Right lobe of liver (tissue), 6 donors: ENCODE data around the gene YJU2. TPM values are rescaled to one million over a fixed set of nuclear protein-coding genes. Genes with fewer than 3 reads are reported as not detected.

Experiments
- ATAC-seq, 4 donors: fragments of 200-7000 bp; cut with Tn5 transposase; one replicate each; pipeline ENCODE4 v1.9.1; 2020; ENCODE audit warnings: mild to moderate bottlenecking in 4 of 4, moderate library complexity in 4 of 4
- DNase-seq, 3 donors: peaks; one replicate each; pipeline ENCODE4 v3.0.0-alpha.2; 2020
- H3K27ac ChIP-seq, 3 donors: fragments of 200-600 bp; one replicate each; pipeline ENCODE4 v1.8.0; 2022
- H3K27me3 ChIP-seq, 2 donors: fragments of 200-600 bp; one replicate each; pipeline ENCODE4 v1.8.0; 2022
- H3K36me3 ChIP-seq, 4 donors: fragments of 200-600 bp; sonication (generic) in 1 of 4; one replicate each; pipeline versions ENCODE4 v1.5.1 to v1.8.0; 2017 to 2022; ENCODE audit warnings: control low read depth in 1 of 4
- H3K4me1 ChIP-seq, 4 donors: fragments of 200-600 bp; sonication (generic) in 1 of 4; one replicate each; pipeline versions ENCODE4 v1.5.1 to v1.8.0; 2017 to 2022; ENCODE audit warnings: control low read depth in 1 of 4
- H3K4me3 ChIP-seq, 3 donors: fragments of 200-600 bp; one replicate each; pipeline ENCODE4 v1.8.0; 2022
- H3K9me3 ChIP-seq, 4 donors: fragments of 200-600 bp; sonication (generic) in 1 of 4; one replicate each; pipeline versions ENCODE4 v1.5.1 to v1.8.0; 2017 to 2022; ENCODE audit warnings: control low read depth in 1 of 4
- POLR2A ChIP-seq: fragments of 450-650 bp; IDR thresholded peaks from one replicate; pipeline ENCODE4 v1.6.1; 2017; ENCODE audit warnings: antibody characterized with exemption, mild to moderate bottlenecking
- WGBS: methylation state at CpG from one replicate; pipeline ENCODE4 v1.1.6; 2018; ENCODE audit warnings: low coverage, low lambda C conversion rate; ENCODE audit not compliant: insufficient coverage; ENCODE audit errors: missing lambda C conversion rate; 5-methylcytosine and 5-hydroxymethylcytosine counted together
- intact Hi-C, 2 donors: fragments of 100-400 bp; cut with DNase I; formaldehyde crosslinking; loops; one replicate each; pipeline versions ENCODE4 v1.11.2 to v1.14.1; 2022
- total RNA-seq, 6 experiments: library from RNA; depleted of rRNA in 2 of 6; stranded (reverse); fragments of >200 nt in 2 of 6; fragmentation: NEBNext Ultra II Directional in 3 of 6; extraction: Animal tissue kit (Norgen Biotek cat#: 25700) in 3 of 6; gene quantifications; one replicate each; pipeline versions ENCODE4 v1.1.0 to v1.2.4, GENCODE V29; 2016 to 2023
- TF ChIP-seq, protein P1 (sequence below), 4 donors: fragments of 200-600 bp in 3 of 4; fragments of 450-650 bp in 1 of 4; IDR thresholded peaks; one replicate each; pipeline versions ENCODE4 v1.5.1 to v1.8.0; 2016 to 2022; ENCODE audit warnings: antibody characterized with exemption in 4 of 4, mild to moderate bottlenecking in 2 of 4
- donor health status: DM: no; HTN: yes; CAD: no.
- donor health status: DM: no; HTN: no; CAD: no.
- donor health status: DM: no; HTN: no; CAD: no.
- donor health status: DM: no; HTN: yes; CAD: no.
- donor health status: DM: no; HTN: yes; CAD: no.

Gene YJU2
- total RNA-seq, 6 experiments from 2014 or later = 6.4 to 14.1 (median 8.9) TPM

DNA sequence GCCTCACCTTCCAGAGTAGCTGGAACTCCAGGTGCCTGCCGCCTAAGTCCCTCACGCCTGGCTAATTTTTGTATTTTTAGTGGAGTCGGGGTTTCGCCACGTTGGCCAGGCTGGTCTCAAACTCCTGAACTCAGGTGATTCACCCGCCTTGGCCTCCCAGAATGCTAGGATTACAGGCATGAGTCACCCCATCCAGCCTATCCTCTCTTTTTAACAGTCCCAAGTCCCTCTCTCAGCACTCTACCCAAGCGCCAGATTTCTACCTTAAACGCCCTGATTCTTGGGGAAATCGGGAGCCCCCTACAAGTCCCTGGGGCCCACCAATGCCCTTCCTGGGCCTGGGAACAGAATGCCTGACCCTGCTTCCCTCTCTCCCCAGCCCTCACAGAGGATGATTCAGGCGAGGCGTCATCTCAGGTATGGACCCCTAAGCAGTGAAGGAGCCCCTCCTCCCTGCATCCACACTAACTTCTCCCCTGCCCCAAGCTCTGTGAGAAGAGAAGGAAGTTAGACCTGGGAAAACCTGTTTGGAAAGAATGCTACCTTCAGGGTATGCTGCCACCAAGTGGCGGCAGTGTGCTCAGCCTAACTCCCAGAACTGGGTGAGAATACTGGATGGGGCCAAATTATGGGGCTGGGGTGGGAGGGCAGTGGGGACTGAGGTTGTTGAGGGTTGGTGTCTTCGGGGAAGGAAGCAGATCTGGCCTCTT lies 38.3 kb upstream of the YJU2 start:
- TF ChIP-seq, protein P1, sequence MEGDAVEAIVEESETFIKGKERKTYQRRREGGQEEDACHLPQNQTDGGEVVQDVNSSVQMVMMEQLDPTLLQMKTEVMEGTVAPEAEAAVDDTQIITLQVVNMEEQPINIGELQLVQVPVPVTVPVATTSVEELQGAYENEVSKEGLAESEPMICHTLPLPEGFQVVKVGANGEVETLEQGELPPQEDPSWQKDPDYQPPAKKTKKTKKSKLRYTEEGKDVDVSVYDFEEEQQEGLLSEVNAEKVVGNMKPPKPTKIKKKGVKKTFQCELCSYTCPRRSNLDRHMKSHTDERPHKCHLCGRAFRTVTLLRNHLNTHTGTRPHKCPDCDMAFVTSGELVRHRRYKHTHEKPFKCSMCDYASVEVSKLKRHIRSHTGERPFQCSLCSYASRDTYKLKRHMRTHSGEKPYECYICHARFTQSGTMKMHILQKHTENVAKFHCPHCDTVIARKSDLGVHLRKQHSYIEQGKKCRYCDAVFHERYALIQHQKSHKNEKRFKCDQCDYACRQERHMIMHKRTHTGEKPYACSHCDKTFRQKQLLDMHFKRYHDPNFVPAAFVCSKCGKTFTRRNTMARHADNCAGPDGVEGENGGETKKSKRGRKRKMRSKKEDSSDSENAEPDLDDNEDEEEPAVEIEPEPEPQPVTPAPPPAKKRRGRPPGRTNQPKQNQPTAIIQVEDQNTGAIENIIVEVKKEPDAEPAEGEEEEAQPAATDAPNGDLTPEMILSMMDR (IDR thresholded peaks at IDR 0.05) = peak; percentile 29 to 60 (median 53)
- no peak for TF ChIP-seq POLR2A
- 50% methylated on average over 9 of the region's 13 CpGs for WGBS
- Histone ChIP-seq H3K36me3 (no peaks in the 10 kb centered on the region), H3K27me3 (no peaks in the 10 kb centered on the region), H3K9me3 (no peaks in the 10 kb centered on the region), H3K27ac (no peak overlapping the region), H3K4me1 (peaks cover 0 to 4% (median 0%) of the 10 kb centered on the region in 4 donors), H3K4me3 (no peak overlapping the region)
- peak; percentile 55 to 76 (median 70) for ATAC-seq
- DNase-seq = no peak
- intact Hi-C loops = loop anchor here (5.0 to 10.0 kb wide), 2 partner anchors 204 to 351 kb away; partner anchors contain the start of gene PIAS4 (in 1 of the 2)

DNA sequence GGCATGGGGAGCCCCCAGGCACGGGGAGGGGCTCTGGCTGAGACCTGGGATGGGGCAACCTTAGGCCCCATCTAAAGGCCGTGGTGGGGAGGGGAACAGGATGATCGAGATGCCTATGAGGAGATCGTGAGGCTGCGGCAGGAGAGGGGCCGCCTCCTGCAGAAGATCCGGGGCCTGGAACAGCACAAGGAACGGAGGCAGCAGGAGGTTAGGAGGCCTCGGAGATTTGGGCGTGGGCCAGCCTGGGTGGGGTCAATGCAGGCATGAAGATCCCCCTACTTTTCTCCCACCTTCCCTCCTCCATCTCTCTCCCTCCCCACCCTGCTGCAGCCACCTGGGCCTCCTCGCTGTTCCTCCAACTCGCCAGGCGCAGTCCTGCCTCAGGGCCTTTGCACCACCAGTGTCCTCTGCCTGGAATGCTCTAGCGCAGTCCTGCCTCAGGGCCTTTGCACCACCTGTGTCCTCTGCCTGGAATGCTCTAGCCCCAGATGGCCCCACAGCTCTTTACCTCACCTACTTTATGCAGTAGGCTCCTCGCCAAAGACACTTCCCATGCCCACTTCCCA lies 36.6 kb upstream of the YJU2 start:
- TF ChIP-seq POLR2A = no peak
- TF ChIP-seq, protein P1 (IDR thresholded peaks at IDR 0.05) = no peak
- DNase-seq (no peak), ATAC-seq (no peak)
- intact Hi-C loops = loop anchor here in 1 of 2 donors (10.0 kb wide), 2 partner anchors 355 to 425 kb away; partner anchors contain the start of gene MATK
- H3K9me3 ChIP-seq = no peaks in the 10 kb centered on the region
- no peaks in the 10 kb centered on the region for H3K36me3 ChIP-seq
- H3K27me3 ChIP-seq = no peaks in the 10 kb centered on the region
- WGBS = 67% methylated on average over 12 of the region's 15 CpGs
- no peak overlapping the region for H3K27ac ChIP-seq
- H3K4me3 ChIP-seq = no peak overlapping the region
- H3K4me1 ChIP-seq = no peaks in the 10 kb centered on the region

DNA sequence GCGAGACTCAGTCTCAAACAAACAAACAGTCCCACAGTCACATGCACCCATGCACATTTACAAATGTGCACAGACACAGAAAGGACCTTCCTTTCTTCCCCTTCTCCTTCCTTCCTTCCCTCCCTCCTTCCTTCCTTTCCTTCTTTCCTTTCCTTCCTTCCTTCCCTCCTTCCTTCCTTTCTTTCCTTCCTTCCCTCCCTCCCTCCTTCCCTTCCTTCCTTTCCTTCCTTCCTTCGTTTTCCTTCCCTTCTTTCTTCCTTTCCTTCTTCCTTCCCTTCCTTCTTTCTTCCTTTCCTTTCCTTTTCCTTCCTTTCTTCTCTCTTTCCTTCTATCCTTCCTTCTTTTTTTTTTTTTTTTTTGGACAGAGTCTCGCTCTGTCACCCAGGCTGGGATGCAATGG lies 33.8 kb upstream of the YJU2 start:
- H3K4me1 ChIP-seq = no peaks in the 10 kb centered on the region
- H3K9me3 ChIP-seq = no peaks in the 10 kb centered on the region
- no peak overlapping the region for H3K4me3 ChIP-seq
- intact Hi-C loops = loop anchor here in 1 of 2 donors (10.0 kb wide), 2 partner anchors 358 to 428 kb away; partner anchors contain the start of gene MATK
- no peaks in the 10 kb centered on the region for H3K36me3 ChIP-seq
- WGBS = 88% methylated on average over 2 of the region's 3 CpGs
- H3K27me3 ChIP-seq = no peaks in the 10 kb centered on the region
- H3K27ac ChIP-seq = no peak overlapping the region
- TF ChIP-seq POLR2A = no peak
- TF ChIP-seq, protein P1 (IDR thresholded peaks at IDR 0.05) = no peak
- DNase-seq = no peak
- no peak for ATAC-seq

DNA sequence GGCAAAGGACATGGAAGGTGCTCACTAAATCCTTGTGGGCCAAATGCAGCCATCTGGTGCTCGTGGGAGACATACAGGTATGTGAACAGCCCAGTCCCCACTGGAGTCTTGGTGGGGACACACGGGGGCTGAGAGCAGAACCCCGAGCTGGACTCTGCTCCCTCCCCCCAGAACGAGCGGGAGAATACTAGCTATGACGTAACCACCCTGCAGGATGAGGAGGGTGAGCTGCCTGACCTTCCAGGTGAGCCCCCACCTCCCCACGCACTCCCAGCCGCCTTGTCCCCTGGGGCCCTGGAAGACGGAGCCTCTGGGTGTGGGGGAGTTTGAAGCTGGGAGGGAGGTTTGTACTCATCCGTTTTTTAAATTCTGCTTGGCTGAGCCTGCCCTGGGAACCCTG lies 31.1 kb upstream of the YJU2 start:
- no peaks in the 10 kb centered on the region for H3K27me3 ChIP-seq
- H3K4me1 ChIP-seq = no peaks in the 10 kb centered on the region
- no peak overlapping the region for H3K27ac ChIP-seq
- H3K36me3 ChIP-seq = peaks cover 0 to 5% (median 0%) of the 10 kb centered on the region in 4 donors
- no peak overlapping the region for H3K4me3 ChIP-seq
- DNase-seq (no peak), ATAC-seq (no peak)
- WGBS = no CpG with 5 or more reads among the region's 10 CpGs
- no peak for TF ChIP-seq POLR2A
- TF ChIP-seq, protein P1 (IDR thresholded peaks at IDR 0.05) = no peak
- intact Hi-C loops = loop anchor here in 1 of 2 donors (10.0 kb wide), 2 partner anchors 361 to 431 kb away; partner anchors contain the start of gene MATK
- no peaks in the 10 kb centered on the region for H3K9me3 ChIP-seq
